Smooth muscle cell of the brain vasculature (primary cell): ENCODE measurements around the gene LCT.

Experiments
- DNase-seq: peaks from one replicate; pipeline ENCODE4 v3.0.0-alpha.2; 2012; ENCODE audit warnings: low read depth, low spot score

Gene LCT

GRCh38 chr2:135743860-135744259, 93.1 kb downstream of the LCT start:
- DNase-seq, result no peak

GRCh38 chr2:135742325-135742757, 94.6 kb downstream of the LCT start:
- peak; percentile 10 for DNase-seq

- DNase-seq, result peak; percentile 99
These were observed 95.3 kb downstream of the LCT start, which contains the start of gene UBXN4 for GRCh38 chr2:135741395-135742324. Gene UBXN4, plus strand, starts transcription at chr2:135741855. Its CDS starts 75 bp downstream, at chr2:135741930.

- no peak for DNase-seq
These were observed 96.0 kb downstream of the LCT start for GRCh38 chr2:135741043-135741394.

GRCh38 chr2:135740206-135740605, 96.8 kb downstream of the LCT start:
- DNase-seq, result no peak
